H1 (cell line): ENCODE data around the gene HSD17B1. TPM values are rescaled to one million over a fixed set of nuclear protein-coding genes. Genes with fewer than 3 reads are reported as not detected.

ENCODE experiments used
- CBX5 ChIP-seq: fragments of 300-800, 300-1000 bp; sonication (generic); IDR thresholded peaks from 2 replicates; pipeline ENCODE4 v1.7.1; 2016; ENCODE audit warnings: antibody characterized with exemption, low read length, low read depth
- EGR1 ChIP-seq: IDR thresholded peaks from 2 replicates; pipeline ENCODE4 v1.6.1; 2011; ENCODE audit warnings: low read depth, low read length, borderline replicate concordance
- polyA plus RNA-seq, 7 experiments: library from polyadenylated mRNA; depleted of rRNA in 3 of 7; stranded (reverse) in 5 of 7; unstranded in 2 of 7; fragments of >200 nt in 5 of 7; fragments of 200-250 nt in 2 of 7; gene quantifications; 1 replicate in 5 of 7; 2 replicates in 1 of 7; 4 replicates in 1 of 7; pipeline versions ENCODE4 v1.2.1 to v1.2.3, GENCODE V29; 2011 to 2013; ENCODE audit warnings: missing spikeins in 2 of 7, mixed read lengths in 2 of 7
- total RNA-seq: library from RNA; stranded (reverse); fragmentation: NEBNext Ultra II Directional; extraction: Animal tissue kit (Norgen Biotek cat#: 25700); gene quantifications from 2 replicates; pipeline ENCODE4 v1.2.1, GENCODE V29; 2021

HSD17B1 gene
- total and polyA plus RNA-seq, 2 of the 8 experiments (the other 6 are each of a cell fraction or from before 2014, with no cell fraction given), result 0.88 to 1.0 TPM

DNA sequence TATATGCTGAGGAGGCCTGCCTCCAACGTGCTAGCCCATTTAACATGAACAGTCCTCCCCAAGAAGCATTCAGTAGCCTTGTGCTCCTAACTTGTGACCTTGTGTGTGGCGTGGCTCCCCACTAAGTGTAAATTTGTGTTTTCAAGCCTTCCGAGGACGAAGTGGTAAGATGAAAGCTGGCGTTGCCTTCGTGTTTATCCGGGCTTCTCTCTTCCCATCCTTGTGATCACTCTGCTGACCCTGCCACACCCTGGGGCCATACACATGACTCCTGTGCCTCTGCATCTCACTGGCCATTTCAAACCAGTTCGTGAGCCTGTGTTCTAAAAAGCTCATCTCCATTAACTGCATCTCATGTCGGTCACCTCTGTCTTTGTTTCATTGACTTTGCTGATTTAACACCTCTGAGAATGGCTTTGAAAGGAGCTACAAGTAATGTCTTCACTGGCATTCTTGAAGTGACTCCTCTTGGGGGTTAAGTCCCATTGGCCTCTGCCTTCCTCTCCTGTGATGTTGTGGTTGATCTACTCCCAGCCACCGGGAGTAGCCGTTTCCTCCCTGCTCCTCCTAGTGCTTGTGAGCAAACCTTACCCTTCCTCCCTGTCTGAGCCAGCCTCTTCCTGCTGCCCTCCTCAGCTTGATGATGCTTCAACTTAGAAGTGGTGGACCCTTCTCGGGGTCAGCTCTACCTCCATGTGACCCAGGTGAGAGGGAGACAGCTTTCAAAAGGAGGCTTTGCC, 44.1 kb upstream of the HSD17B1 start (continued):
- TF ChIP-seq CBX5, result no peak
- no peak for TF ChIP-seq EGR1
